K562 (cell line): ENCODE results near the gene CD38. TPM values are rescaled to one million over a fixed set of nuclear protein-coding genes. Genes with fewer than 3 reads are reported as not detected.

Experiments used
- CREM ChIP-seq: IDR thresholded peaks from 2 replicates; pipeline ENCODE4 v1.6.1; 2014; ENCODE audit warnings: antibody characterized with exemption, low read depth
- ZNF134 ChIP-seq: fragments of 250-450 bp; sonication (Bioruptor Pico); conservative IDR thresholded peaks from 2 replicates; pipeline ENCODE4 v1.4.0; 2020
- ZNF407 ChIP-seq: fragments of 450-650 bp; IDR thresholded peaks from 2 replicates; pipeline ENCODE4 v1.6.1; 2016; ENCODE audit warnings: low read depth
- polyA plus RNA-seq, 8 experiments: library from polyadenylated mRNA; depleted of rRNA in 4 of 8; stranded (reverse) in 5 of 8; unstranded in 3 of 8; fragments of >200 nt; fragmentation: Nextera tagmentation in 2 of 8; fragmentation: Illumina TruSeq in 1 of 8; extraction: Ambion mirVana in 2 of 8; extraction: Trizol in 1 of 8; gene quantifications; 2 replicates each; pipeline versions ENCODE4 v1.2.1 to v1.2.3, GENCODE V29; 2011 to 2014; ENCODE audit warnings: inconsistent platforms in 1 of 8, missing spikeins in 1 of 8
- total RNA-seq, 7 experiments: library from RNA; depleted of rRNA in 6 of 7; stranded (reverse); fragments of >200 nt in 6 of 7; fragmentation: Illumina TruSeq in 2 of 7; extraction: Trizol in 2 of 7; gene quantifications; 2 replicates each; pipeline versions ENCODE4 v1.2.1 to v1.2.3, GENCODE V29; 2011 to 2021; ENCODE audit warnings: low replicate concordance in 1 of 7

CD38 gene
- total and polyA plus RNA-seq, 9 of the 15 experiments (the other 6 are each of a cell fraction or from before 2014, with no cell fraction given), result 0.04 to 0.06 (median 0.04) TPM; not detected in 5

GRCh38 chr4:15756361-15756861 is 21.7 kb upstream of the CD38 start (continued):
- TF ChIP-seq ZNF407 (no peak), ZNF134 (CRISPR knock-in tag) (no peak), CREM (0 out of 2 replicates have a peak, but pooled peaks have one; percentile 5)
